T47D (cell line): ENCODE measurements around the gene SERPIND1.

ENCODE experiments used
- DNase-seq, 2 experiments: peaks; one replicate each; pipeline versions ENCODE4 v3.0.0 to v3.0.0-alpha.2; 2011 to 2012; ENCODE audit warnings: low read depth in 1 of 2, low spot score in 1 of 2
- JUND ChIP-seq: IDR thresholded peaks from 2 replicates; pipeline ENCODE4 v1.6.1; 2012; ENCODE audit warnings: low read depth
- in situ Hi-C: cut with HindIII; loops from 2 replicates; pipeline ENCODE4 v1.10.0; 2016; ENCODE audit warnings: low sequenced_read_pairs, low pct_unique_long_range_greater_than_20kb

Gene SERPIND1

GRCh38 chr22:20794650-20795413 lies 20.9 kb downstream of the SERPIND1 start:
- in situ Hi-C loops = no loop called here
- no peak for TF ChIP-seq JUND
- DNase-seq = no peak

- in situ Hi-C loops = no loop called here
- TF ChIP-seq JUND = no peak
- no peak for DNase-seq
These were observed 22.8 kb downstream of the SERPIND1 start for GRCh38 chr22:20796731-20797130.

DNA sequence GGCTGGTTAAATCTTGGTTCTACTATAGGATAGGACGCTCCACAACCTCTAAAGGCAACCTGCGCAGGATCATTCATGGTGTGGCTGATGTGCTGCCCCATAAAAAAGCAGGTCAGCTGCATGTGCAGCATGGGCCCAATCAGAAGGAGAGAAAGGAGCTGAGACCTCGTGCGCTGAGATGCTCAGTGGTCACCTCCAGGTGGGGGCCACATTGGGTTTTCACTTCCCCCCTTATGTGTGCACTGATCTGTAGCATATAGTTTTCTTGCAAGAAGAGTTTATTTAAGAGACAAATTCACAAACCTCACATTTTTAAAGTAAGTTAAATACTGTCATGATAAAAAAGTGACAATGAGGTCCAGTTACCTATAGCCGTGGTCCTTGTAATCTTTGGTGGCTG lies 24.3 kb downstream of the SERPIND1 start:
- in situ Hi-C loops = no loop called here
- DNase-seq = no peak
- TF ChIP-seq JUND = no peak

GRCh38 chr22:20798974-20799373 lies 25.1 kb downstream of the SERPIND1 start:
- TF ChIP-seq JUND = no peak
- in situ Hi-C loops = no loop called here
- no peak for DNase-seq

DNA sequence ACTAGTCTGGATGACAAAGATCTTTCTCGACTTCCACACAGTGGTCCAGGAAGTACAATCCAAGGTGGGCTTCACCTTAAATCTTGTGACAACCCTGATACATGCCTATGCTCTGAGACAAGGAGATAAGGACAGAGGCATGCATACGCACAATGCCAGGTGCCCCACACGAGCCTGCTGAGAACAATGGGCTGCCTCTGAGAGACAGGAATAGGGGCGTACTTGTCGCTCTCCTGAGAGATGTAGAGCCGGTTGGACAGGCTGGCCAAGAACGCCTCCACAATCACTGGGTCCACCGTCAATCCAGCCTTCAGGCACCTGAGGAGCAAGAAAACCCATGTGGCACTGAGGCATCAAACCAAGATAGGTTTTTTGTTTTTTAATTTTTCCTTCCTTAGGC lies 25.5 kb downstream of the SERPIND1 start:
- in situ Hi-C loops = no loop called here
- DNase-seq = peak in 1 of 2 experiments; percentile 27
- TF ChIP-seq JUND = no peak

DNA sequence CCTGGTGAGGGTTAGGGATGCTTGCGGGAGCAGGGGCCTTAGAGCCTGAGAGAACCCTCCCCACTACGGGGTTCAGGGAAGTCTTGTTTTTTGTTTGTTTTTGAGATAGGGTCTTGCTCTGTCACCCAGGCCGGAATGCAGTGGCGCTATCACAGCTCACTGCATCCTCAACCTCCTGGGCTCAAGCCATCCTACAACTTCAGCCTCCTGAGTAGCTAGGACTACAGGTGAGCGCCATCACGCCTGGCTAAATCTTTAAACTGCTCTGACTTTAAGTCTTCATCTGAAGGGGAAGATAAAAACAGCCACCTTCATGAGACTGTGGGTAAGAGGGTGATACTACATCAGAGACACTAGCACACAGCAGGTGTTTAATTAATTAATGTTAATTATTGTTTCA lies 28.5 kb downstream of the SERPIND1 start:
- TF ChIP-seq JUND = no peak
- DNase-seq = no peak
- in situ Hi-C loops = no loop called here

- TF ChIP-seq JUND = no peak
- in situ Hi-C loops = no loop called here
- DNase-seq = no peak
These were observed 29.1 kb downstream of the SERPIND1 start for GRCh38 chr22:20802922-20803553.

DNA sequence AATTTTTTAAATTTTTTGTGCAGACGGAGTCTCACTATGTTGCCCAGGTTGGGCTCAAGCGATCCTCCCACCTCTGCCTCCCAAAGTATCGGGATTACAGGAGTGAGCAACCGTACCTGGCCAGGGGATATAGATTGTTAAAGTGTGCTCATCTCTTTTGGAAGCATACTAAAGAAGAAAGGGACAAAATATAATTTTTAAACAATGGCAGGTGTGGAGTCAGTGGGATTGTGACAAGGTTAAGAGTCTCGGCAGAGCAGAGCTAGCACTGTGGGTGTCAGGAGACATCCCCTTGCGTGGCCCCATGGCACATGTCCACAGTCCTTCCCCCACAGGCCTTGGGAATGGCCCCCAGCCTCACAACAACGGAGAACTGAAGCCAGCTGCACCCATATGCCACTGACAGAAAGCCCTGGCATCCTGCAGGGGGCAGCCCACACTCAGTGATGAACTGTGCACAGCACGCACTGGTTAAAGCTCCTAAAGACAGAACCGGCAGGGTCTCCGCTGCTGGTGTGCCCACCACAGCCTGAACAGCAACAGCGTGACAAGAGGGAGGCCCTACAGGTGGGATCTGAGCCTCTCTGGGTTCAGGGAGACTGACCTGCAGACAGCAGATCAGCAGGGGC lies 29.9 kb downstream of the SERPIND1 start:
- DNase-seq = peak; percentile 16 to 55
- TF ChIP-seq JUND = no peak
- in situ Hi-C loops = no loop called here

DNA sequence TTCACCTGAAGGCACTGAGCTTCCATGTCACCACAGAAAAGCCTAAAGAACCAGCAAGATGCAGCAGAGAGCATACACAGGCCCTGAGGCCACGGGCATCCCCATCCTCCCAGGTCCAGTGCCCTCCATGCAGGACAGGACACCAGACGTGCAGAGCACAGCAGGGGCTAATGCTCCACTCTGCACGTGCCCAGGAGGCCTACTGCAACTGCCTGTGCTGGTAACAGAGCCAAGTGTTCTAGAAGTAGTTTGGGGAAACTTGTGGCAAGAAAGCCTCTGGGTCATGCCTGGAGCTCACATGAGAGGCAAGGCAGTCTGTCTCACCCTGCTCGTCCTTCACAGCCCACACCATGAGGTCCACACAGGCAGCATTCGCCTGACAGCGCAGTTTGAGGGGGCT lies 30.7 kb downstream of the SERPIND1 start:
- no peak for TF ChIP-seq JUND
- DNase-seq = no peak
- in situ Hi-C loops = no loop called here

- DNase-seq = no peak
- in situ Hi-C loops = no loop called here
- no peak for TF ChIP-seq JUND
These were observed 32.1 kb downstream of the SERPIND1 start for GRCh38 chr22:20805972-20806471.

- in situ Hi-C loops = no loop called here
- no peak for TF ChIP-seq JUND
These were observed 33.4 kb downstream of the SERPIND1 start for GRCh38 chr22:20807315-20807752.

GRCh38 chr22:20808844-20809243 lies 34.9 kb downstream of the SERPIND1 start:
- no peak for DNase-seq
- TF ChIP-seq JUND = no peak
- in situ Hi-C loops = no loop called here

More at GRCh38 chr22:20807315-20807752, 33.4 kb downstream of the SERPIND1 start:
- DNase-seq = no peak
